GM12892 (cell line): Measurements from ENCODE around the gene ZNF70.

Experiments used
- DNase-seq: peaks from one replicate; pipeline ENCODE4 v3.0.0; 2011; ENCODE audit not compliant: insufficient read length
- FAIRE-seq: peaks from 2 replicates; lab custom pipeline; 2011; peaks lifted over from hg19 to GRCh38; lab: Jason Lieb, UNC
- POLR2A ChIP-seq: IDR thresholded peaks from 2 replicates; pipeline ENCODE4 v1.6.1; 2011; ENCODE audit warnings: low read depth, low read length, control low read depth
- POLR2AphosphoS5 ChIP-seq: IDR thresholded peaks from 2 replicates; pipeline ENCODE4 v1.6.1; 2011; ENCODE audit warnings: low read depth, low read length, control low read depth
- TAF1 ChIP-seq: IDR thresholded peaks from 2 replicates; pipeline ENCODE4 v1.6.1; 2011; ENCODE audit warnings: low read depth, mild to moderate bottlenecking, control low read depth, low read length, borderline replicate concordance

Gene ZNF70

GRCh38 chr22:23713696-23714595 is 37.0 kb downstream of the ZNF70 start:
- FAIRE-seq, result no peak

GRCh38 chr22:23712256-23712655 is 38.7 kb downstream of the ZNF70 start:
- TF ChIP-seq POLR2AphosphoS5 (no peak), TAF1 (no peak), POLR2A (no peak)
- DNase-seq (no peak), FAIRE-seq (no peak)

More at GRCh38 chr22:23713696-23714595, 37.0 kb downstream of the ZNF70 start:
- no peak for DNase-seq
- TF ChIP-seq POLR2AphosphoS5, result no peak
- no peak for TF ChIP-seq TAF1
- TF ChIP-seq POLR2A, result no peak

GRCh38 chr22:23709107-23709506 is 41.8 kb downstream of the ZNF70 start:
- FAIRE-seq (no peak), DNase-seq (no peak)
- no peak for TF ChIP-seq TAF1
- TF ChIP-seq POLR2A, result no peak
- TF ChIP-seq POLR2AphosphoS5, result no peak

- TF ChIP-seq POLR2AphosphoS5 (no peak), POLR2A (no peak), TAF1 (no peak)
- no peak for DNase-seq
- no peak for FAIRE-seq
These were observed 42.6 kb downstream of the ZNF70 start for GRCh38 chr22:23708270-23708669.

- no peak for TF ChIP-seq TAF1
- no peak for TF ChIP-seq POLR2A
- TF ChIP-seq POLR2AphosphoS5, result no peak
- DNase-seq (no peak), FAIRE-seq (no peak)
These were observed 45.6 kb downstream of the ZNF70 start for GRCh38 chr22:23705358-23705757.

- TF ChIP-seq POLR2A (no peak), TAF1 (no peak), POLR2AphosphoS5 (no peak)
- FAIRE-seq (peak; percentile 21), DNase-seq (no peak)
These were observed 46.1 kb downstream of the ZNF70 start for GRCh38 chr22:23704829-23705228.

GRCh38 chr22:23704062-23704461 is 46.9 kb downstream of the ZNF70 start:
- DNase-seq (no peak), FAIRE-seq (no peak)
- TF ChIP-seq POLR2AphosphoS5 (no peak), TAF1 (no peak), POLR2A (no peak)

- TF ChIP-seq TAF1, result no peak
- TF ChIP-seq POLR2AphosphoS5, result no peak
- no peak for TF ChIP-seq POLR2A
- FAIRE-seq, result no peak
- no peak for DNase-seq
These were observed 50.2 kb downstream of the ZNF70 start for GRCh38 chr22:23700706-23701105.

- TF ChIP-seq POLR2A (no peak), TAF1 (no peak), POLR2AphosphoS5 (no peak)
- FAIRE-seq, result no peak
- DNase-seq, result no peak
These were observed 52.2 kb downstream of the ZNF70 start for GRCh38 chr22:23698673-23699235.

- FAIRE-seq, result no peak
- DNase-seq, result no peak
These were observed 52.8 kb downstream of the ZNF70 start for GRCh38 chr22:23698094-23698493.

GRCh38 chr22:23697031-23697970 is 53.6 kb downstream of the ZNF70 start:
- no peak for FAIRE-seq

More at GRCh38 chr22:23698094-23698493, 52.8 kb downstream of the ZNF70 start:
- TF ChIP-seq POLR2A (no peak), TAF1 (no peak), POLR2AphosphoS5 (no peak)

More at GRCh38 chr22:23697031-23697970, 53.6 kb downstream of the ZNF70 start:
- TF ChIP-seq TAF1 (no peak), POLR2AphosphoS5 (no peak), POLR2A (no peak)
- DNase-seq, result no peak
